ENCODE data around the gene LOXL4.

Gene LOXL4

DNA sequence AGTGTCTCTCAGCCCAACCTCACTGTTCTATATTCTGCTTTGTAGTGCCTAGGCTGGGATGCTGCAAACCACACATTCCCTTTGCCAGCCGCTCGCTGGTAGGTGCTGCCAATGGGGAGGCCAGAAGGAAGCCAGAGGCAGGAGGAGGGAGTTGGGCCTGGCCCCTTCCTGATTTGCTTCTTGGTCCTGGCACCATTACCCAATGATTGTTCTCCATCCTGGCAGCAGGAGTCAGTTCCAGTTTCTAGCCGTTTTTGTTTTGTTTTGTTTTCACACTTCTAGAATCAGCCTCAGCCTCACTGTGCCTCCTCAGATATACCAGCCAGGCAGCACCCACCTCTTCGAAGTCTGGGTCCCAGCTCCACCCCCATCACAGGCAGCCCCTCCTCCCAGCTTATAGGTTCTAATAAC lies 27.4 kb upstream of the LOXL4 start:
- no peak for DNase-seq (ENCODE audit: low read depth in 2 of 2)

DNA sequence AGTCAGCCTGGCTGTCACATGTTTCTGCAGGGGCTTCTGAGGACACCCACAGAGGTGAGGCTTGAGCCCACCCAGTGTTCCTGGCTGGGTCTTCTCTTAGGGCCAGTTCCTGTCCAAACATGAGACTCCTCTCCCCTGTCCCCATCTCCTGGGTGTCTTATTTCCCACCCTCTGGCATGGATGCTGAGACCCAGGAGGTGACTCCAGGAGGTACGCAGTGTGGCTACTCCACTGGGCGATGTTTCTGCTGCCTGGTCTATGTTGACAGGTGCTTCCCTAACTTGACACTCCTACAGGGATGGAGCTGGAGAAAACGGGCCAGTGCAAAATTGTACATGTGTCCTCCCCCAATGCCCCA lies 26.3 kb upstream of the LOXL4 start:
- DNase-seq (ENCODE audit: low read depth in 2 of 2) = no peak

DNA sequence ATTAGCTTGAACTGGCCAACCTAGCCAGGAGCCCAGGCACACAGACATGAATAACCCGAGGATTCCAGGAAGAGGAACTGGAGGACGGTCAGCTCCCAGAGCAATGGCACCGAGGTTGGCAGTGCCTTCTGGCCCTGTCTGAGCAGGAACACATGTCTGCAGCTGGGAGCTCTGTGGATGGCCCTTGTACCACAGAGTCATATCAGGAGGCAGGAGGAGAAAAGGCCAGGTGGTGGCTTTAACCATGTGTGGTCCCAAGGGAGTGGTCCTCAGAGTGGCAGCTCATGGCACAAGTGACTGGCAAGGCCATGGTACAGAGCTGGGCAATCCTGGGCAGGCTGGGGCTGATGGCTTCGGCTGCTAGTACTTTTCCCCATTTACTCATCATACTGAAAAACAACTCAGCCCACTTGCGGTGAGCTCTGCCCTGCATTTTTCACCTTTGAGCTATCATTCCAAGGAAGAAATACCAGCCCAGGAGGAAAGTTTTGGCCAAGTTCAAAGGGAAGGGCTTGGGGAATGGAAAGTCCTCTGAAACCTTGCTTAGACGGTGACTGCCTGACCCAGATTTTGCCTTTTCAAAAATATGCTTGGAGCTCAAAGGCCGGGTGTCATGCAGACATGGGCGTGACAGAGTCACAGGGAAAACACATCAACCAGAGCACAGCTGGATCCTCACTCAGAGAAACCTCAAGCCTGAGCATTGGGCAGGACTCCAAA lies 25.7 kb upstream of the LOXL4 start:
- no peak for DNase-seq (ENCODE audit: low read depth in 2 of 2)

DNA sequence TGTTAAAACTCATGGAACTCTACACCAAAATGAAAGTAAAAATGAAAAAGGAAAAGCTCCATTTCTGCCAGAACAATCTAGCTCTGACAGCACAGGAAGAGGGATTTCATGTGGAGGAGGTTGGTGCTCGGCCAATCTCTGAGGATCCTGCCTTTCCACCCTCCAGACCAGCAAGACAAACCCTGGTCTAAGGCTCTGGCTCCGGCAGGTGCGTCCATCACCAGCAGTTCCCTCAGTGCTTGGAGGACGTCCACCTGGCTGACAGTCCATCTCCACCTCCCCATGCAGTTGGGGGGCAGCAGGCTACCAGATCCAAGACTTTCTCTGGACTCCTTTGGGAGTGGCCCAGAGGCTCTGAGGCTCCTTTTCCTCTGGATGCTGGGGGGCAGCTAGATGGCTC lies 25.0 kb upstream of the LOXL4 start:
- DNase-seq (ENCODE audit: low read depth in 2 of 2) = no peak

DNA sequence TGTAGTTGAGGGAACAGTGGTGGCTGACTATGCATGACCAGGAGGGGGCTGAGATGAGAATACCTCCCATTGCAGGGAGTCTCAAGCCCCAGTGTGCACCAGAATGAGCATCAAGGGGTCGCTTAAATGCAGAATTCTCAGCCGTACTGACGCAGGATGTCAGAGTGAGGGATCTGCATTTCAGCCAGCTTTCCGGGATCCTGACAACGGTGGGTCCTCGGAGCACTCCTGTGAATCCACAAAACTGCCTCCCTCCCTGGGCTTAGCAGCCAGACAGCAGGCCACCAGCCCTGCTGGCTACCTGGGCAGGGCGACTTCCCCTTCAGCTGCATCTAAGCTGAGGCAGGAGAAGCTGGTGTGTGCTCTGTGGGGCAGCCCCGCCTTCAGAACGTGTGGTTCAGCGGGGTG lies 21.8 kb upstream of the LOXL4 start:
- no peak for DNase-seq (ENCODE audit: low read depth in 2 of 2)

DNA sequence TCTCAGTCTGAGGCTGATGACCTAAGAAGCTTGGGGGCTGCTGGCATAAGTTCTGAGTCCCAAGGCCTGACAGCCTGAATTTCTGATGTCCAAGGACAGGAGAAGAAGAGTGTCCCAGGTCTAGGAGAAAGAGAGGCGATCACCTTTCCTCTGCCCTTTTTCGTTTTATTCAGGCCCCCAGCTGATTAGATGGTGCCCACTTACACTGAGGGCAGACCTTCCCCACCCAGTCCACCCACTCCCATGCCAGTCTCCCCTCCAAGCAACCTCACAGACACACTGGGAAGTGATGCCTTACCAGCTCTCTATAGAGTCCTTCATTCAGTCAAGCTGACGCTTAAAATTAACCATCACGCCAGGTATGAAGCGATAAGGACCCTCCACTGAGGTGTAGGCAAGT lies 19.3 kb upstream of the LOXL4 start:
- no peak for DNase-seq (ENCODE audit: low read depth in 2 of 2)

DNA sequence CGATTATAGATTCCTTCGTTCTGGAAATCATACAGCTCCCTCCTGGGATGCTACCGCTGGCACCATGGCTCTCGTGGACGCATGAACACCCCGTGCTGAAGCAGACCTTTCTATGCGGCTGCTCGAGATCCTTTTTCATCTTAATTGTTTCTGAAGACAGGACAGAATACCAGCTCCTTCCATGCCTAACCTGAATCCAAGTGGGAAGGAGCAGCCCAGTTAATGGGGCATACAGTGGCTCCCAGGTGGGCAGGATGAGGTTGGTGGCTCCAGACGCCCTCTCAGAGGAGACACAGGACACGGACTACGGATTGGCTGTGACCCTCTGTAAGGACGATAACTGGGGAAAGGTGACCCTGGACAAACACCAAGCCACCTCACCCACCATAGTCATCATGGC lies 18.4 kb upstream of the LOXL4 start:
- DNase-seq (ENCODE audit: low read depth in 2 of 2) = no peak

DNA sequence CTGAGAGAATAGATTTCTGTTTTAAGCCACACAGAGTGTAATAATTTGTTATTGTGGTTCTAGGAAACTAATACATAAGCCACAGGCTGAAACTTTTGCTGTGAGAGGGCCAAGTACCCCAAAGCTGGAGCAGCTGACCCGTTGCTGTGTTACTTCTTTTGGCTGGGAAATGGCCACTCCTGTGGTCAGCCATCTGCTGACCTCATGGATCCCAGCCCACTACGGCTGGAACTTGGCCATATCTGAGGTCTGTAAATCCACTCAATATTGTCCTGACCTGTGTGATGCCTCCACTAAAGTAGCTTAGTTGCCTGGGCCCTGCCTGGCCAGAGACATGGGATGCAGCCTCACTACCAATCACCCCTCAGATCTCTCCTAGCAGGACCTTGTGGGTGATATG lies 17.4 kb upstream of the LOXL4 start:
- no peak for DNase-seq (ENCODE audit: low read depth in 2 of 2)

DNA sequence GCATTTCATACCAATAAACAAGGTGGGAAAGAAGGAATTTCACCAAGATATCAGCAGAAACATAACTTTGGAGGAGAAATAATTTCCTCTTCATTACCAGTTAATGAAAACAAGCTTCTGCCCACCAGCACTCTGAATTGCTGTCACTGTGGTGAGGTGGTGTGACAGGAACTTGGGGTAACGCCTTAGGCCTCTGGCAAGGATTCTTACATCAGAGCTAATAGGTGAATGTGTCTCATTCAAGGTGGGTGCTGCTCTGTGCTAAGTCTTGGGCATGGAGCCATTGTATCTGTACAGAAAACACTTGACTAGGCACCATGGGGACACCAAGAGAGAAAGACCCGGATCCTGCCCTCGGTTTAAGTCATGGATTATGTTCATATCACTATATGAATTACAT lies 8.3 kb upstream of the LOXL4 start:
- no peak for DNase-seq (ENCODE audit: low read depth in 2 of 2)

DNA sequence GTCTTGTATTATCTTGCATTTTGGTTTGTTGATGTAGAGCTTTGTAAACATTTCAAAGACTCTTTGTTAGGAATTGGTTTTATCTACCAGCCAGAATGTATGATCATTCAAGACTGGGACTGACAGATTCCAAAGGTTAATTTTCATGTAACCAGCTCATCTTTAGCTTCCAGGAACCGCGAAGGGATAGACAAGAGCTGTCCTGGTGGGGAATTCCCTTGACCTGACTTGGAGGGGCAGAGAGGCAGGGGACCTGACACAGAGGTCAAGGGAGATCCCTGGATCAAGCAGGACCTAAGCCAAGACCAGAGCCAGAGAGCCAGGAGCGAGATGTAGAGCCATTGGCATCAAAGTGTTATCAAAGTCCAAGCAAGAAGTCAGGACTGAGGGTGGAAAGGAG lies 6.6 kb upstream of the LOXL4 start:
- DNase-seq (ENCODE audit: low read depth in 2 of 2) = no peak

DNA sequence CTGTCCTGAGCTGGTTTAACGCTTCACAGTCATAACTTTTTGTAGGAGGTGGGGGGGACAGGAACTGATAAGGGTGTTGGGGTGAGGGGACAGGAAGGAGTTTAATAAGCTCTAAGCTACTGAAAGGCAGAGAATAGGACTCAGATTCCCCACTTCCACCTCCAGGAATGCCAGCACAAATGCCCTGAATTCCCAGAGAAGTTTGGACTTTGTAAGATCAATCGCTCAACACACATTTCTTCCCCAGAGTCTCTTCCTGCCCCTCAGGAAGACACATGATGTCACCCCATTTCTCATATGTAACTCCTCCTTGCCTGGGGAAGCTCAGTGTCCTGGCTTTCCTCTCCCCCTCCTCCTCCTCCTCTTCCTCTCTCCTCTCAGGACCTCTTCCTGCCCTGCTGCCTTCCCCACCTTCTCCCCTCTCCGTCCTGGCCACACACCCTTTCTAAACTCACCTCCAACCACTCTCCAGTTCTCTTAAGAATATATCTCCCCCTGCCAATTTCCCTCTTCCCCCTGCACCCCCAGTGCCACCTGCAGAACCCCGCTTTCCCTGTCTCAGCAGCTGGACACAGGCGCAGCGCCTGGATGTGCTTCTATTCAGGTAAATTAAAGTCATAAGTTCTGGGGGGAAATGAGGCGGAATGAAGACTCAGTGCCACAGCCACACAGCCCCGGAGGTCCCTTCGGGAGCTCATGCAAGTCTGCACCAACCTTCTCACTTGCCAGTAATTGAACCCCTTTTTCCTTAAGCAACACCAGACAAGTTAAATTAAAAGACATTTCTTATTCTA lies 5.3 kb upstream of the LOXL4 start:
- DNase-seq (ENCODE audit: low read depth in 2 of 2) = no peak

DNA sequence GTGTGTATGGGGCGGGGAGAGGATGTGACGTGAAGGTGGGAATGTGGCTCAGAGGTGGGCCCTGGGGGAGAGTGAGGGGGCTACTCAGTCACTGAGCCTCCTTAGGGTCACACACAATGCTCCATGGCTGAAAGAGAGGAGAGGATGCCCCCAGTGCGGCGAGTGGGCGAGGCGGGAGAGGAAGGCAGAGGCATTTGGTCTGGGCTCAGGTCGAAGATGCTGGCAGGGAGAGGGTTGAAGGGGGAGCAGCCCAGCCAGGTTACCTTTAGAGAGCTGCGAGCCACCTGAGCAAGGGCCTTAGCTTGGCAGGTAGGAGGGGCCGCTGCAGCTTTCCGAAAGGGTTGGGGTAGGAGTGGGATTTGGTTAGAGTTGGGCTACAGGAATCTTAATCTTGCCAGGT lies 4.7 kb upstream of the LOXL4 start:
- DNase-seq (ENCODE audit: low read depth in 2 of 2) = no peak

DNA sequence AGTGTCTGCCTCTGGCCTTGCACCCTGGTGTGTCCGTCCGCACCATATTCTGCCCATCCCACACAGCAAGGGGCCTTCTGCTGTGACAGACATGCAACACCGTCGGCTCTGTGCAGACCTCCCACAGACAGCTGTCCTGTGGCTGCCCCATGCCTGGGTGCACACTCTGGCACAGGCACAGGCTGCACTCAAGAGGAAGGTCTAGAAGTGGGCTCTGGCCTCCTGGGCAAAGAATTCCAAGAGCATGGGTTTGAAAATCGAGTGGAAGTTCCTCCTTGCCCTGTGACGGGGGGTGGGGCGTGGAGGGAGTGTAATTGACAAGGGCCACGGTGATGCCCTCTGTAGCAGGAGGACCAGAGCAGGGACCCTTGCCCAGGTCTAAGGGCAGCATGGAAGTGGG lies 4.3 kb upstream of the LOXL4 start:
- no peak for DNase-seq (ENCODE audit: low read depth in 2 of 2)

DNA sequence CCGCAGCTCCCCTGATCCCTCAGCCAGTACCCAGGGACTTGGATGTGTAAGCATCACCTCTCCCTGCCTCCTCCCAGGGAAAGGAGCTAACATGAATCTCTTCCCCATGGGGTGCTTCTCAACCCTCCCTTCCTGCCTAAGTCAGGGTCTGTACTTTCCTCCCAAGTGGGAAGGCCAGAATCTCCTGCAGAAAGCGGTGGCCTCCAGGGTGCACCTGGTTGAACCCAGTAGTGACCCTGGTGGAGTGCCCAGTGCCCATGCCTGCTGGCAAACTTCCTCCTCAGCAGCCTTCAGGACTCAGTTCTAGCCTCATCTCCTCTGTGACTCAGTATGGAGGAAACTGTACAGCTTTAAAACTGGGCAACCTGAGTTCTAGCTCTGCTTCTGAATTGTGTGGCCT lies 2.8 kb upstream of the LOXL4 start:
- DNase-seq (ENCODE audit: low read depth in 2 of 2) = no peak

DNA sequence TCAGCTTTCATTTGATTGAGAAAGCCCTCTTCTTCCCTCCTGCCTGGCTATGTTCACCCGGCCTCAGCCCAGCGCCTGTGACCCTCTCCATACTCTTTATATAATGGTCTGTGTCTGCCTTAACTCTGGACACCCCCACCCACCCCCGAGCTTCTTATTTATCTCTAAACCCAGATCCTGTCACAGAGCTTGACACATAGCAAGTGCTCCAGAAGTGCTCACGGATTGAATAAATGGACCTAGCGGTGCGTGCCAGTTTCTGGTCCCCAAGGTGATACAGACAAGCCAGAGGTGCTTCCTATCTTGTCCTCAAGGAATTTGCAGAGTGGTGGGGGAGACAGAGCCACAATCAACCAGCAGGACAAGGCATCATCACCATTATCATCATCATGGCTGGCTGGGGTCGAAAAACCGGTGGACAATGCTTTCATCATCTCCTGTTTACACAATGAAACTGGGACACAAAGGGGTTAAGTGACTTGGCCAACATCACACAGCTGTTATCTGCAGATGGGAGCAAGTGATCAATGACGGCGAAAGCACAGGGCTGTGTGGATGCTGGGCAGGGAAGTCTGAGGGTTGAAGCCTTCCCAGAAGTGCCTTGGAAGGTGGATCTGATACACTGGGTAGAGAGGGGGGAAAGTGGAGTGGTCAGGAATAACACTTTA lies 2.2 kb upstream of the LOXL4 start:
- DNase-seq (ENCODE audit: low read depth in 2 of 2) = no peak

DNA sequence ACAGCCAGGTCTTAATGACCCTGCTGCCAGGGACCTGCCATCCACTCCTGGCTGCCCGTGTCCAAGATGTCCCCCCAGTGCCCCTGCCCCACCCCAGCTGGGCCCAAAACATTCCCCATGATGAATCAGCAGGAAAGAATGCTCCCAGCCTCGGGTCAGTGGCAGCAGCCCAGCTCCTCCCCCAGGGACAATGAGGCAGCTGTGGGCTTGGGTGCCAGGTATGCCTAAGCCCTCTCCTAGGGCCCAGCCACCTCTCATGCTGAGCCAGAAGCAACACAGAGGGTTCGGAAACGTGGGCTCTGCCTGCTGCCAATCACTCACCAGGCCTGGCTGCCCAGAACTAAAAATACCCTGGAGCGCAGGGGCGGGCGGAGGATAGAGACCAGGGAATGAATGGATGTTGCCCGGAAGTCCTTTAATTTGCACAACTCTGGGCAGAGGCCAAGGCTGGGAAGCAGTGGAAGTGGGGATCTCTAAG lies 1.5 kb upstream of the LOXL4 start:
- DNase-seq (ENCODE audit: low read depth in 2 of 2) = no peak

DNA sequence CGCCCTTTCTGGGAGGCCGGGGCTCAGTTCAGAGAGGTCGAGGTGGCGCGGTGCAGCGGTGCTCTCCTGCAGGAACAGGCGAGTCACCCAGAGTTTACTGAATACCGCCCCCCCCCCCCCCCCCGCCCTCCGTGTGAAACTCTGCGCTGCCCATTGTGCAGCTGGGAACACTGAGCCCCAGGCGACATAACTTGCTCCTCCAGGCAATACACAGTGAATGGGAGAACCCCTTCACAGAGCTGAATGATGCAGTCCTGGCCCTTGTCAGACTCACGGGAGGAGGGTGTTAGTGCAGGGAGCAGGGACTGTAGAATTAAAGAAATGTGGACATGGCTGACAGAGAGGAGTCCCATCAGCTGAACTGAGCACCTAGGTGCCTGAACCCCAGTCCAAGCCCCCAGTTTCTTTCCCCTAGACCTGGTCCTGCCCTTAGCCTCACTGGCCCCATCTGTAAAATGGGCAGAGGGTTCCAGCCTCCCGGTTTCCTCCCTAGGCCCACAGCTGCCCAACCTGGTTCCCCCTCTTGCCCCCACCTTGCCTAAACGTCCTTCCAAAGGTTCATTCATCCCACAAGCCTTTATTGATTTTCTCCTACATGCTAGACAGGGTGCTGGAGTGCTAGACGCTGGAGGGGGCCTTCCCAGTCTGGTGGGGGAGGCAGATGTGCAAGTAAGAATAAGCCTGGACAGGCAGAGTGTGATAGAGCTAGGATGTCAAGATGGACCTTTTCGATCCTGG lies 869 bp upstream of the LOXL4 start:
- no peak for DNase-seq (ENCODE audit: low read depth in 2 of 2)

DNA sequence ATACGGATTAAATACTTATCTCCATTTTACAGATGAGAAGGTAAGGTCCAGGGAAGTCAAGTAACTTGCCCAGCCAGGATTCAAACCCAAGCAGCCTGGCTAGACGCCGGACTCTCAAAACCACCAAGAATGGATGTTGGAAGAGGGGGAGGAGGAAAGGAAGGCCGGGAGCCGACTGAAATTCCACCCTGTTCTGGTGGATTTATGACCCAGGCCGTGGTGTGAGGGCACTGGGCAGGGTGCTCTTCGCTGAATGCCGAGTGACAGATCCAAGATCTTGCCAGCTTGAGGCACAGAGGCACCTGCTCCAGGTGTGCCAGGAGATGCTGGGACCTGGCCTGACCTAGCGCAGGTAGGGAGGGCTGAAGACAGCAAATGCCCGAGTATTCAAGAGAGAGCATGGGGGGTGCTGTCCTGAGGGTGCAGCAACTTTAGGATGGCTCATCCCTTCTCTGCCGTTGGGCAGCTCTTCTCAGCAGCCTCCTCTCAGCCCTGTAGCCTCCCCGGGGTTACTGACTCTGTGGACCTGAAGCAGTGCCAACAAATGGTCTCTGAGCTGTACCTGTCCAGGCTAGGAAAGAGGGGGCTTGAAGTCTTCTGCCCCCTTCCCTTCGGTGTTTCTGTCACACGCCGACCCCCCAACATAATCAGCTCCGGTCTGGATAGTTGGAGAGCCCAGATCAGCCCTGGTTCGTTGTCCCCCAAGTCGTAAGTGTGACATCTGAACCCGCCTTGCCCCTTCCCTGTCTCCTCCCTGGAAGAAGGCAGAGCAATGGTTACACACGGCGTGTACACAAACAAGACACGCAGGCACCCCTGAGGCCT lies 713 bp downstream of the LOXL4 start:
- no peak for DNase-seq (ENCODE audit: low read depth in 2 of 2)

DNA sequence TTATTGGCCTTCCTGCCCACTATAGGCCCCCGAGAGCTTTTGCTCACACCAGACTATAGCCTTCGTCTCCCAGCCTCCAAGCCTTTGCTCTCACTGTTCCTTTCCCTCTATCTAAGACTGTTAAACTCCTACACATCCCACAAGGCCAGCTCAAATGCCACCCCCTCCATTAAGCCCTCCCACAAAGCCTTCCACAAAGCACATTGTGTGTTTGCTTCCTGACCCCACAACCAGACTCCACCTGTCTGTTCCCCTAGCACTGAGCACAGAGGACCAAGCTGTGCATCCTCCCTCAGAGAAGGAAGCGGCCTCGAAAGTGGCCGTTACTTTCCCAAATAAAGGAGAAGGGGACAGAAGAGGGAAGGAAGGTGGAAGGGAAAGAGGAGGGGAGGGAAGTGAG lies 1.3 kb downstream of the LOXL4 start:
- DNase-seq (ENCODE audit: low read depth in 2 of 2) = no peak

DNA sequence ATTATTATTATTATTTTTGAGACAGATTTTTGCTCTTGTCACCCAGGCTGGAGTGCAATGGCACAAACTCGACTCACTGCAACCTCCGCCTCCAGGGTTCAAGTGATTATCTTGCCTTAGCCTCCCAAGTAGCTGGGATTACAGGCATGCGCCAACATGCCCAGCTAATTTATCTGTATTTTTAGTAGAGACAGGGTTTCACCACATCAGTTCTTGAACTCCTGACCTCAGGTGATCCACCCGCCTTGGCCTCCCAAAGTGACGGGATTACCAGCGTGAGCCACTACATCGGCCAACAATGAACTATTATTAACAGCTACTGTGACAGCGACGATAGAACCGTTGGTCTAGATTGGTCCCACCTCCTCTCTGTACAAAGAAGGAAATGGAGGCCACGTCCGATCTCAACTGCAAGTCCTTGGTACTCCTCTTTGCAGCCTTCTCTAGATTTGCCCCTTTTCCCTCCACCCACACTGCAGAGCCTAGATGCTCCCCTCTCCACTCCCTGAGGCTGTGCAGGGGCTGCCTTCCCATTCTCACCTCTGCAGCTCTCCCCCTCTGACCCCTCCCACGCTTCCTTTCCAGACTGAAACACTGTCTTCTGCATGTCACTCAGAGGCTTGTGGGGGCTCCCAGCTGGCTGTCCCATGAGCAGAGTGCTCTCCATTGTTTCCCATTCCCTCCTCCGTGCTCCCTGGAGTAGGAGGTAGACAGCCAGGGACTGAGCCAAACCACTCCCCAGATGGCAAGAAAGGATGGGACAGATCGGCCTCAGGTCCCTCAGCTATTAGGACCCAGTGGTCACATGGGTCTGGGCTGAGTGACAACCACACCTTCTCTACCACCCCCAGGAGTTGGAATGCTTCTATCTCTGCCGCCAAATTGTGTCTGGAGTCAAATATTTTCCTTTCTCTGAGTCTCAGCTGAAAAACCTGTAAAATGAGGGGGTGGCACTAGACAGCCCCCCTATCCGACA lies 2.3 kb downstream of the LOXL4 start:
- DNase-seq (ENCODE audit: low read depth in 2 of 2) = no peak

All from stimulated activated CD4-positive, alpha-beta T cell treated with anti-CD3 and anti-CD28 coated beads, Interleukin-1b, Interleukin-23, amount 100 ng/mL, for 1 hour (primary cell).